Kidney epithelial cell (primary cell): ENCODE data around the gene GRIK3. TPM values are rescaled to one million over a fixed set of nuclear protein-coding genes. Genes with fewer than 3 reads are reported as not detected.

Source experiments
- DNase-seq: peaks from one replicate; pipeline ENCODE4 v3.0.0-alpha.2; 2010; ENCODE audit warnings: low read depth
- H3K27me3 ChIP-seq: 2 replicates; pipeline ENCODE4 v1.6.0; 2011; ENCODE audit warnings: low read length; ENCODE audit not compliant: control insufficient read depth, insufficient read depth
- H3K36me3 ChIP-seq: 2 replicates; pipeline ENCODE4 v1.5.1; 2011; ENCODE audit warnings: low read length; ENCODE audit not compliant: control insufficient read depth, insufficient read depth
- H3K4me3 ChIP-seq: 2 replicates; pipeline ENCODE4 v1.5.1; 2011; ENCODE audit warnings: low read depth, mild to moderate bottlenecking, control low read depth, low read length
- total RNA-seq: library from RNA; depleted of rRNA; stranded (reverse); fragments of >200 nt; gene quantifications from 2 replicates; pipeline ENCODE4 v1.2.3, GENCODE V29; 2015
- TF ChIP-seq, protein P1 (sequence below): IDR thresholded peaks from 2 replicates; pipeline ENCODE4 v1.5.1; 2011; ENCODE audit warnings: mild to moderate bottlenecking, moderate library complexity, low read length, control low read depth, inconsistent platforms; ENCODE audit not compliant: insufficient read depth, poor library complexity, severe bottlenecking

Gene GRIK3
- total RNA-seq, 1 donor from 2014 or later = under 0.01 TPM

DNA sequence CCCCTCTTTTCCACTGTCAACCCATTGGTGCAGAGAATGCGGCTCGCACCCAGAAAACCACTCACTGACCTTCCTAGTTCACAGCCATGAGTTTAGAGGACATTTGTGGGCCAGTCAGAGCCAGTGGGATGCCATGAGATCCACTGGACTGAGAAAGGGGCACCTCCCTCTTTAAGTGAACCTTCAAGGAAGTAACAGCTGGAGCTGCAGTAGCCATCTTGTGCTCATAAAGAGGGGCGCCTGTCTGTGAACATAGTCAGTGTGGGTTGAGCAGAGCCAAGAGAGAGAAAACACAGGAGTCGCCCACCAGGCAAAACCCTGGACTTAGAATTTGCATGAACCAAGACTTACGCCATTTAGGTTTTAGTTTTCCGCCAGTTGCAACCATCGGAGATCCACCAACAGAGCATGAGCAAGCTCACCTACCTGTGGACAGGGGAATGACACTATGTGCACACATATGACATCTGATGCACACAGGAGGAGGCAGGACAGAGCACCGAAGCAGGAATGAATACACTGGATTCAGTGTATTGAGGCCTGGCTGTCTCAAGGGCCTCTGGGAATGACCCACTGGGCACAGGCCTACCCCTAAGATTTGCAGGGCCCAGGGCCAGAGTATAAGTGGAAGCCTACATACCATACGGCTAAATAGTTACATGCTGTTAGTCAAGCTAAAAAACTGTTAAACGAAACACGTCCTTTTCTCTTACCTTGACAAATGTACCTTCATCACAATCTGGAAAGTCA, 151.6 kb downstream of the GRIK3 start:
- Histone ChIP-seq H3K4me3 (no peak overlapping the region), H3K36me3 (no peaks in the 10 kb centered on the region), H3K27me3 (no peaks in the 10 kb centered on the region)
- DNase-seq = no peak
- TF ChIP-seq, protein P1, sequence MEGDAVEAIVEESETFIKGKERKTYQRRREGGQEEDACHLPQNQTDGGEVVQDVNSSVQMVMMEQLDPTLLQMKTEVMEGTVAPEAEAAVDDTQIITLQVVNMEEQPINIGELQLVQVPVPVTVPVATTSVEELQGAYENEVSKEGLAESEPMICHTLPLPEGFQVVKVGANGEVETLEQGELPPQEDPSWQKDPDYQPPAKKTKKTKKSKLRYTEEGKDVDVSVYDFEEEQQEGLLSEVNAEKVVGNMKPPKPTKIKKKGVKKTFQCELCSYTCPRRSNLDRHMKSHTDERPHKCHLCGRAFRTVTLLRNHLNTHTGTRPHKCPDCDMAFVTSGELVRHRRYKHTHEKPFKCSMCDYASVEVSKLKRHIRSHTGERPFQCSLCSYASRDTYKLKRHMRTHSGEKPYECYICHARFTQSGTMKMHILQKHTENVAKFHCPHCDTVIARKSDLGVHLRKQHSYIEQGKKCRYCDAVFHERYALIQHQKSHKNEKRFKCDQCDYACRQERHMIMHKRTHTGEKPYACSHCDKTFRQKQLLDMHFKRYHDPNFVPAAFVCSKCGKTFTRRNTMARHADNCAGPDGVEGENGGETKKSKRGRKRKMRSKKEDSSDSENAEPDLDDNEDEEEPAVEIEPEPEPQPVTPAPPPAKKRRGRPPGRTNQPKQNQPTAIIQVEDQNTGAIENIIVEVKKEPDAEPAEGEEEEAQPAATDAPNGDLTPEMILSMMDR = no peak

GRCh38 chr1:36881541-36881940, 152.8 kb downstream of the GRIK3 start:
- Histone ChIP-seq H3K36me3 (no peaks in the 10 kb centered on the region), H3K27me3 (no peaks in the 10 kb centered on the region), H3K4me3 (no peak overlapping the region)
- DNase-seq = no peak
- TF ChIP-seq, protein P1 = no peak

GRCh38 chr1:36881068-36881405, 153.3 kb downstream of the GRIK3 start:
- Histone ChIP-seq H3K27me3 (no peaks in the 10 kb centered on the region), H3K36me3 (no peaks in the 10 kb centered on the region), H3K4me3 (no peak overlapping the region)
- no peak for DNase-seq
- TF ChIP-seq, protein P1 = no peak

DNA sequence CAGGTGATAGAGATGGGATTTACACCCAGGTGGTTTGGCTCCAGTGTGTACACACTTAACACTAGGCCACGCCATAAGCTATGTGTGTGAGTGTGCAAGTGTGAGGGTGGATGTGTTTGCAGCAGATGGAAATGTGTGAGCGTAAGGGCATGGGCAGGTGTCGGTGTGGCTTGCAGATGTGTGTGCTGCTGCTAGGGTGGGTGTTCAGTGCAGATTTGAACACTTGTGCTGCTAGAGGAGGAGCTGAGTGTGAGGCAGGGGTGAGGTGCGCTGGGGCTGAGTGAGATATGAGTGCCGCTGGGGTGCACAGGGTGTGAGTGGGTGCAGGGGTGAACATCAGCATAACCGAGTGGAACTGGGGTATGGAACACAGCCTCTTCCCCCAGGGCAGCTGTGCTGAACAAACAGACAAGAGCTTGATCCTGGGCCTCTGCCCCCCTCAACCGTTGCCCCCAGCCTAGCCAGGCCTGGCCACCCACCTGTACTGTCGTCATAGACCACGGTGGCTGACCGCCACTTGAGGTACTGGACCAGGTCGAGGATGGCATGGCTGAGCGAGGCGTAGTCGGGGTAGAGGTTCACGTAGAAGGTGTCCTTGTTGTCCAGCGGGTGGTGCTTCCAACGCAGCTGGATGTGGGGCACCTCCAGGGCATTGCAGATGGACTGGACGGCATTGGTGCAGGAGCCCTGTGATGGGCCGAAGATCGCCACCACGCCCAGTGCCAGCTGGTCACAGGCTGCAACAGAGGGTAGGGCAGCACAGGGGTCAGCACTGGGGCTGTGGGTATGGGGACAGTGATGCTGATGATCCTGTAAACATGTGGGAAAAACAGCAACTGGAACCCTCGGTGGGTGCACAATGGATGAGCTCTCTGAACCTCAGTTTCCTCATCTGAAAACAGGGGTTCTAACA, 153.9 kb downstream of the GRIK3 start:
- H3K36me3 ChIP-seq = no peaks in the 10 kb centered on the region
- no peaks in the 10 kb centered on the region for H3K27me3 ChIP-seq
- no peak for DNase-seq
- TF ChIP-seq, protein P1 = no peak
- no peak overlapping the region for H3K4me3 ChIP-seq

DNA sequence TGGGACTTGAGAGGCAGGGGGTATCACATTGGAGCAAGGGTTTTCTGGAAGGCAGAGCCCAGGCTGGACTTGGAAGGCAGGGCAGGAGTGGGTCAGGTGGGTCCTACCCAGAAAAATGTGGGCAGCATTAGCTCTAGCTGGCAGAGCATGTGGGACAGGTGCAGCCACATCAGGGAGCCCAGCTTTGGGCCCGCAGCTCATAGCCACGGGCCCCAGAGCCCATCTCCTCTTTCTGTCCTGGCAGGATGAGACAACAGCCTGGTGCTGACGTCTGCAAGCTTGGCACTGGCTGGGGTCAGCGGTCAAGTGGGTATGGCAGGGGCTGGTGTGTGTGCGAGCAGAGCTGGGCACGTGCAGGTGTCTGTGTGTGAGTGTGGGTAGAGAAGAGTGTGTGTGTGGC, 154.7 kb downstream of the GRIK3 start:
- TF ChIP-seq, protein P1 = no peak
- Histone ChIP-seq H3K36me3 (no peaks in the 10 kb centered on the region), H3K4me3 (no peak overlapping the region), H3K27me3 (no peaks in the 10 kb centered on the region)
- no peak for DNase-seq

- TF ChIP-seq, protein P1 = no peak
- no peaks in the 10 kb centered on the region for H3K36me3 ChIP-seq
- no peak for DNase-seq
These were observed 157.3 kb downstream of the GRIK3 start for GRCh38 chr1:36876990-36877389.

More at GRCh38 chr1:36876990-36877389, 157.3 kb downstream of the GRIK3 start:
- H3K4me3 ChIP-seq = no peak overlapping the region
- no peaks in the 10 kb centered on the region for H3K27me3 ChIP-seq
